Activated T-cell treated with anti-CD3 and anti-CD28 coated beads for 4 hours (primary cell): ENCODE results near the gene PDE4DIP.
A peak's percentile ranks its signal among the peaks of the same experiment; 100 is the strongest.
"Not testable (repeated sequence)": the region's sequence is repeated elsewhere in the genome, so short reads cannot be mapped to it uniquely, and the experiment has no call there.

Source experiments
- DNase-seq: peaks from one replicate; pipeline ENCODE4 v3.0.0-alpha.2; 2020

PDE4DIP gene

GRCh38 chr1:148844220-148844619 is at the start of gene PDE4DIP:
Gene PDE4DIP (plus strand): TSS chr1:148844428. CDS start chr1:148844775, 347 bp downstream.
- DNase-seq, result peak; percentile 25

GRCh38 chr1:148808268-148808928 is 35.8 kb upstream of the PDE4DIP start:
- DNase-seq, result not testable (repeated sequence)

DNA sequence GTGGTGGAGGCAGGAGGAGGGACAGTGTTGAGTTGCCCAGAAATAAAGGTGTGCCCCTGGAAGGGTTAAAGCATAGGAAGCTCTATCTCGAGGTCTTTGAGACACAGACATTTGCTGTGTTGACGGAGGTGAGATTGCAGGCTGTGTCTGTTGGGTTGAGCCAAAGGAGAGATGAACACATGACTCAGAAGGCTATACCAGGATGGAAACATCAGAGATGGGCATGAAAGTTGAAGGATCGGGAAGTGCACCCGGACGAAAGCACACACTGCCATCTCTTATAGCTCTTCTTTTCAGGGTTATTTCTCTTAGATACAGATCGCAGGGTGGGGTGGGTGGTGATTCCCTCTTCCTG is 35.3 kb upstream of the PDE4DIP start:
- not testable (repeated sequence) for DNase-seq

DNA sequence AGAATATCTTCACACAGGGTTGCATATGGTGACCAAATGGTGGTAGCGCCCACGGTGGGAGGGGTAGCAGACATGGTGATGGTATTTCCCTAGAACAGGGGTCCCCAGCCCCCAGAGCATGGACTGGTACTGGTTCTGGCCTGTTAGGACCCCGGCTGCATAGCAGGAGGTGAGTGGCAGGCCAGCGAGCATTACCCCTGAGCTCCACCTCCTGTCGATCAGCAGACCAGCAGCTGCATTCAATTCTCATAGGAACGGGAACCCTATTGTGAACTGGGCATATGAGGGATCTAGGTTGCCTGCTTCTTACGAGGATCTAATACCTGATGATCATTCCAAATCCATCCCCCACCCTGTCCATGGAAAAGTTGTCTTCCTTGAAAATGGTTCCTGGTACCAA is 22.0 kb upstream of the PDE4DIP start:
- not testable (repeated sequence) for DNase-seq

DNA sequence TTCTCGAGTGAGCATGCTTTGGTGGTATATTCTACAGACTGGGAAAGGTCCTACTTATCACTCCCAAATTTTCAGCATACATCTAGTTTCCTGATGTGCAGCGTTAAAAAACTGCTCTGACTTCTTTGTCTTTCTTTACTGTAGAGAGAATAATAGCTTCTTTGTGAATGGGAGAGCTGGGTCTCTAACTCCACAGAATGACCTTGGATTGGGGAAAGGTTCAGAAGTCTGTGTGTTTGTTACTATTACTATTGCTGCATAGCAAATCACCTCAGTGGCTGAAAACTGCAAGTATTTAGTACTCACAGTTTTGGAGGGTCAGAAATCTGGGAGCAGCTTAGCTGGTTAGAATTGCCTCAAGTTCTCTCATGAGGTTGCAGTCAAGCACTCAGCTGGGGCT is 20.4 kb upstream of the PDE4DIP start:
- DNase-seq, result not testable (repeated sequence)

GRCh38 chr1:148825029-148825428 is 19.2 kb upstream of the PDE4DIP start:
- DNase-seq, result not testable (repeated sequence)

GRCh38 chr1:148828531-148828930 is 15.7 kb upstream of the PDE4DIP start:
- not testable (repeated sequence) for DNase-seq

DNA sequence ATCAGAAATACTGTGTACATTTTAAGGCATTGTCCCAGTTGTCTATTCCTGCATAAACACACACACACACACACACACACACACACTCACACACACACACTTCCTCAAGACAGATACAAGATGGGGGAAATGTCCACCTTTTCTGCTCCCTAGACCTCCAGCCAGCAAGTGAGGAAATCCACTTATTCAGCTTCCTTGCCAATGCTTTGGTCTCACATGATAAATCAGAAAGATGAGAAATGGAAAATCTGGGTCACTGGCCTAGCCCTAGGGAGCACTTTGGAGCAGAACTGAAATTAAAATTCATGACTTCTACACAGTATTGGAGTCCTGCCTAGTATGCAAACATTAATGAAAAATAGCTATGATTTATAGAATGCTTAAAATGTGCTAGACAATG is 15.3 kb upstream of the PDE4DIP start:
- DNase-seq, result not testable (repeated sequence)

- not testable (repeated sequence) for DNase-seq
Measured at GRCh38 chr1:148829365-148829764, 14.9 kb upstream of the PDE4DIP start.

GRCh38 chr1:148841262-148841661 is 3.0 kb upstream of the PDE4DIP start:
- not testable (repeated sequence) for DNase-seq

DNA sequence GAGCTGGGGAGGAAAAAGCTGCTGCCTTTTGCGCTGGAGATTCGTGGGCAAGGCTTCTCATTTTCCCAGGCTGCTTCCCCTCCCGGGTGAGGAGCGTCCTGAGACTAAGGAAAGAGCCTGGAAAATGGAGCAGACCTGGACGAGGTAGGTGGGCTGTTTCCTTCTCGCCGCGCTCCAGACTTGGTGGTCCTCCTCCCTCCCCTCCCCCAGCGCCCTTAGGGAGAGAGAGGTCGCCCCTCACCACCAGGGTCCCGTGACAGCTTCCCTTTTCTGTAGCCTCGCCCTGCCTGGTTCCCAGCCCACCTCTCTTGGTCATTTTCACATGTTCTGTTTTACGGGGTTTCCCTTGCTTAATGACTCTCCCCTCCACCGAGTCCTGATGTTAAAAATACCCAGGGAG is 423 bp downstream of the PDE4DIP start:
- not testable (repeated sequence) for DNase-seq

GRCh38 chr1:148845068-148845467 is 840 bp downstream of the PDE4DIP start:
- not testable (repeated sequence) for DNase-seq

DNA sequence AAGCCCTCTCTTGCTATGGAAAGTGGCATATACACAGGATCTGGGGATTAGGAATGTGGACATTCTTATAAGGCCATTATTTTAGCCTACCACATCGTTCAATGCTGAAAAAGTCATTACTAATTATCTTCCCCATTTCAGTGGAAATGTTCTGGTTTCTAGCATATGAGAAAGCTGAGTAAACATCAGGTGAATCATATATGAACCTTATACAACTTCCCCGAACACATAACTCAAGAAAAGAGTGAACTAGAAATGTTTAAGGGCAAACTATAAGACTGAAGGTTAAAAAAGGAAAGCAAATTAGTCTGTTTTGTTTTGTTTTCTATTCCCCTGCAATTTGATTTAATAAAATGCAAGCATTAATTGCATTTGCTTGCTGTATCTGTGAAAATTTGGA is 6.1 kb downstream of the PDE4DIP start:
- DNase-seq, result not testable (repeated sequence)

GRCh38 chr1:148850840-148851239 is 6.6 kb downstream of the PDE4DIP start:
- DNase-seq, result not testable (repeated sequence)

DNA sequence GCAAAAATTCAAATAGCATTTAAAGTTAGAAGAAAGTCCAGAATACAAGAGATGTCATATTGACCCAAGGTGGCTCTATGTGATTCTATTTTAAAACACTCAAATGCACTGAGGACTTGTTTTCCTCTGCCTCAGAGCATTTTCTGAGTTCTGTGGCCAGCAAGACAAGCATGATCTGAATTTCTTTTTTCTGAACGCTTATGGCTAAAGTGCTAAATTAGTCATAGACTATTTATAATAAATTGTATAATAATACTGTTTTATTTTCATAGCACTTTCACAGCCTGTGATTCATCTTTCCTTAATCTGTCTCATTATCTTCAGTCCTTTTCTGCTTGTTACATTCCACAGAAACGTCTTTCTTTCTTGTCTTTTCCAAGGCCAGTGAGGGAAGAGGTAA is 7.5 kb downstream of the PDE4DIP start:
- not testable (repeated sequence) for DNase-seq

DNA sequence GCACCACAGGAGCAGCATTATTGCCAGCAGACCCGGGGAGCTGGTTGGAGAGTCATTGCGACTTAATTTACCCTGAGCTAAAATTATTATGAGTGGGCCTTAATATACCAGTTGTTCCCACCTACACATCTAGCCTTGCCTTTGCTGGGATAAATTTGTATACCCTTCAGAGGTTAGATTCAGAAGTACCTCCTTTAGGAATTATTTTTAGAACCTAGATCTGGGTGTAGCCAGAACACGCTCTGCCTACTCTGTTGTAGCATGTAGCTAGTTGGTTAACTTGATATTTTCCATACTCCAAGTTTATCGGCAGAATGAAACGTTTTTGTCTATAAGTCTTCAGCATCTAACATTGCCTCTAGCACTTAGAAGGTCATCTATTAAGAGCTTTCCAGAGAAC is 9.1 kb downstream of the PDE4DIP start:
- DNase-seq, result not testable (repeated sequence)

GRCh38 chr1:148854063-148854462 is 9.8 kb downstream of the PDE4DIP start:
- DNase-seq, result not testable (repeated sequence)

- DNase-seq, result not testable (repeated sequence)
Measured at GRCh38 chr1:148855367-148855766, 11.1 kb downstream of the PDE4DIP start.

DNA sequence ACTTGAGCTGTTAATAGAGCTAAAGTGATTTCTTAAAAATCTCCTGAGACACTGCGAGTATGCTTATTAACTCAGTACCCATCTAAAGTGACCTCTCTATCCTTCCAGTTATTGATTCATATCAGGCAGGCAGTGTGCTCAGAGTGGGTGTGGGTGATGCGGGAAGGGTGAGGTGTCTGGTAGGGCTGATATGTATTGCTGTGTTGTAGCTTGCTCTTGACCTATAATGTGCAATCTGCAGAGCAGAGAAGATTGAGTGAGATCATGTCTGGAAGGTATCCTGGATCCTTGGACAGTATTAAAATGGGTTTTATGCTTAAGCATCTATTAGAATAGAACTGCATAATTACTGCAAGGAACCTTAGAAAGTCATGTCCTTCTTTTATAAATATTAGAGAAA is 15.8 kb downstream of the PDE4DIP start:
- DNase-seq, result not testable (repeated sequence)

- not testable (repeated sequence) for DNase-seq
Measured at GRCh38 chr1:148860579-148861259, 16.5 kb downstream of the PDE4DIP start.

DNA sequence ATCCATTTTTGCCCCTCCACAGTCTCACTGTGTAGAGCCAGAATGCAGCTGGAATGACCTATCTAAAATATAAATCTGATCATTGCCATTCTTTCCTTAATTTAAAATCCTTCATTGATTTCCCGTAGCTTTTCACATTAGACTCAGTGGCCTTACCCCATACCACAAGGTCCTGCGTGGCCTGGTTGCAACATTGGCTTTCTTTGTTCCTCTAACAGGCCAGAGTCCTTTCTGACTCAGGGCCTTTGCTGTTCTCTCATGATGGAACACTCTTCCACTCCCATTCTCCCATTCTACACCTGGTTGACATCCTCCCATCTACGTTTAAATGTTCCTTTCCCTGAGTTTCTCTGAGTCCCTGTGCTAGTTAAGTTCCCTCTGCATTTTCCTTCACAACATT is 18.4 kb downstream of the PDE4DIP start:
- not testable (repeated sequence) for DNase-seq

DNA sequence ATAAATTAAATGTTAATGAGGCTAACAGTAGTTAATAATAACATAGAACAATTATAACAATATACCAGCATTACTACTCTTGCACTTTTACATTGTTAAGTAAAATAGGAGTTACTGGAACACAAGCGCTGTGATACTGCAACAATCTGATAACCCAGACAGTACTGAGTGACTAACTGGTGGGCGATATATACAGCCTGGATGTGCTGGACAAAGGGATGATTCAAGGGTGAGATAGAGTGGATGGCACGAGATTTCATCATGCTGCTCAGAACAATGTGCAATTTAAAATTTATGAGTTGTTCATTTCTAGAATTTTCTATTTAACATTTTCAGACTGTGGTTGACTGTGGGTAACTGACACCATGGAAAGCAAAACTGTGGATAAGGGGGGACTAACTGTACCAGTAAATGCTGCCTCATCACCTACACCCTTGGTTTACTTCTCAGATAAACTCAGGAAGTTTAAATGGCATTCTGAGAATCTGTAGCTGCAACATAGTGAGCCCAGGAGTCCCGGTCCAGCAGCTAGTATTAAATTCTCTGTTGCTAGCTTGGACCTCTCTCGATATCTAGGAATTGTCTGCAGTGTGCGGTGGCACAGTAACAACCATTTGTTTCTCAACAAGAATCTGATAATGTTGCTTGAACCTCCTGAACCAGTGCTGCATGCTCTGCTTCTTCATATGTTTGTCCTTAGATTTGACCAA is 24.9 kb downstream of the PDE4DIP start:
- not testable (repeated sequence) for DNase-seq

DNA sequence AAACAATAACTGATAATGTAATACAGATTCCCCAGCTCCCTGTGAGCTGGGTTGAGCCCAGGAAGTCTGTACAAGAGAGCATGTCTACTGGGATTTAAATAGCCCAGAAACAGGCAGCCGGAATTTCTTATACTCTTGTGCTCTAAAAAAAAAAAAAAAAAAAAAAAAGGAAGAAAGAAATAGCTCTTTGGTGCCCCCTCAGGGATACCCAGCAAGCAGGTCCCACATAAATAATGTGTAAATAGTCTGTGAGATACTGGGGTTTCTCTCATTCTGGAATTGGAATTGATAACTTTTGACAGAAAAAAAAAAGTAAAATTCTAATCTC is 25.4 kb downstream of the PDE4DIP start:
- DNase-seq, result not testable (repeated sequence)
